HG02870 (cell line): Measurements from ENCODE around the gene EVI5.

Experiments used
- ATAC-seq: cut with Tn5 transposase; IDR thresholded peaks from one replicate; pipeline ENCODE4 v1.9.1; 2021; ENCODE audit warnings: mild to moderate bottlenecking, moderate library complexity; ENCODE audit not compliant: unreplicated experiment

EVI5 gene

DNA sequence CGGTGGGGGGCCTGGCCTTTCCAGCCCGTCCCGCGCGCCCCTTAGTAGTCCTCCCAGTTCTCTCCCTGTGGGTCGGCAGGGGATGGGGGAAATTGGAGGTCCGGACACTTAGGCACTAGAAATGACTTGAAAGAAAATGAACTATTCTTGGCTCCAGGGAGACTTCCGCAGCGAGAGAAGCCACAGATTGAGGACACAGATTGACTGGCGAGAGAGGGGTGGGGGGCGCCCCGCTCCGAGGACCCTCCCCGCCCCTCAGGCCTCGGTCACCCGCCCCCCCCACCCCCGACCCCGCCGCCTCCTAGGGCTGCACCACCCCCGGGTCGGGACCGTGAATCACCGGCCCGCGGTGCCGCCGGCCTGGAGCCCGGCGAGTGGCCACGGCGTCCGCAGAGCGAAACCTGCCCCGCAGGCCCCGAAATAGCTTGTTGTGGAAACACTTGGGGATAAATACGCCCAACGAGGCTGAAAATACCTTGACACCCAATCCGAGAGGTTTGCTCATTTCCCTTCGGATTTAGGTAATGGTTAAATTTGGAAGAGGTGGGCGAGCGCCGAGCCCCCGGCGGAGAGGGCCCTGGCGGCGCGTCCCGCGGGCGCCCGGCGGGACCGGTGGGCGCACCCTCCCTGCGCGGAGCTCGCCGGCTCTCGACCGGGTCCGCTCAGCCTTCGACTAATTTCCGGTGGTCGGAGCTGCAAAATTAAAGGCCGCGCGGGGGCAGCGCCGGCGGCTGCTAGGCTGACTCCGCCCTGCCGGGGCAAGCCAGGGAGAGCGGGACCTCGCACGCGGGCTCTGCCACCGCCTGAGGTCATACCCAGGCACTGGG lies 298.4 kb downstream of the EVI5 start, which contains the start of gene GFI1:
GFI1 (minus strand) TSS at position 675 of the 827 bp plus-strand sequence. CDS start 3,438 bp downstream, outside the sequence.
- peak; percentile 2 for ATAC-seq

DNA sequence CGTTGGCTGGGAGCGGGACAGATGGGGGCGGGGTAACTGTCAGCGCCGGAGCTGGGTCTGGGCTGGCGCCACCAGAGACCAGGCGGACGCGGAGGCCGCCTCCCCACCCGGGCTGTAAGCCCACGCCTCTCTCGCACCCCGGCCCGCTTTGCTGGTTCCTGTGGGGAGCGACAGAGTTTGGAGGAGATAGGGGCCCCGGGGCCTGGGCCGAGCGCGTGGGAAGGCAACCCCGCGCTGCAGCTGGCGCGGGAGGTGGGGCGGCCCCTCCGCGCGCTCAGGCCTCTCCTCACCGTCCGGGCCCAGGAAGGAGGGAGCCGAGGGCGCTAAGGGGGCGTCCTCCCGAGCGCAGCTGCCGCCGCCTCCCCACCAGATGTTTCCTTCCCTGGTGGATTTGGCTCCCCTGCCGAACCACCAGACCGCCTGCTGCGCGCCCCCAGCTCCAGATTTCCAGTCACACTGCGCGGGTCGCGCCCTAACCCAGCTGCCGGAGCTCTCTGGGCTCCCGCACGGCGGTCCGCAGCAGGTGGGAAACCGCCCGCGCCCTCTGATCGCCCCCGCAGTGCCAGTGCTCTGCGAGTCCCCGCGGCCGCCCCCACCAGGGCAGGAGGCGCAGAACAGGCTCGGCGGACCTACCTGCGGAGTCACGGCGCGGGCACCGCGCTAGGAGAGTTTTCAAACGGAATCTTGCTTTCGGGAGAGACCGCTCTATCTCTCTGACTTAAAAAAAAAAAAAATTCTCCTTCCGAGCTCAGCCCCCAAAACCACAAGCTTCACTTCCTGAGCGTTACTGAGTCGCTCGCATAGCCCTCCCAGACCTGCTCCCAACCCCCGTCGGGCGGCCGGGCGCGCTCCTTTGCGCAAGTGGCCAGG lies 299.3 kb downstream of the EVI5 start:
- ATAC-seq: peak; percentile 45

DNA sequence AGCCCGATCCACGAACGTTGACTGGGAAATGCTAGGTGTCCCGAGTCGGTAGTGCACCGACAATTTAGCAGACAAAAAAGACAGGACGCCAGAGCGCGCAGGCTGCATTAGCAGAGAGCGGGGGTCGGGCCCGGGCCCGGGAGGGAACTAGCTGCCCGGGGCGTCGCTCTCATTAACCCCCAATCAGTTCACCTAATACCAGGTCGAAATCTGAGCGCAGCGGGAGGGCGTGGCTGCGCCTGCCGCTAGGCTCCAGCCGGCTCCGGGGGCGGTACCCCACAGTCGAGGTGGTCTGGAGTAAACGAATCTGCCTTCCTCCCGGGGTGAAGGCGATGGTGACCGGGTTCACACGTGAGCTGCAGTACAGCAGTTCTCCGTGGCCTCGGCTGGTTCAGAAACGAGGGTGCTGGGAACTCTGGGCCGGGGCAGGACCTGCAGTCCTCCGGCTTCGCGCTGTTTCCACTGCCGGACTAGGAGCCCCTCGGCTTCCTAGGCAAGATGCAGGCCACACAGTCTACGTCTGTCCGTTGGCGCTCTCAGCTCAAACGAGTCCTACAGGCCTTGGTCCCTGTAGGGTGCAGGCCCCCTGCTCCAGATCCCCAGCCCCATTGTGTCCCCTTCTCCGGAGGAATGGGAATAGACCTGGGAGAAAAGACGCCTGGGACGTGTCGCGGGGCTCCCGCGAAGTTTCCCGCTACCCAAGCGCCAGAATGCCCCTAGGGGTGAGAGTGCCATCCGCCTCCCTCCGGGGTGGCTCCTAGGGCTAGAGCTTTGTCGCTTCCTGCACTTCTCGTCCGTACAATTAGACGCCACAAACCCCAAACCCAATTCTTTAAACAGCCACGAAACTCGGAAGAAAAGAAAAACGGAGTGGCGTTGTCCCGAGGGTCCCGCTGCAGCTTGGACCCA lies 300.2 kb downstream of the EVI5 start:
- ATAC-seq: peak; percentile 23

- ATAC-seq: no peak
Measured at GRCh38 chr1:92483610-92484471, 301.1 kb downstream of the EVI5 start.

GRCh38 chr1:92482665-92483609 lies 302.0 kb downstream of the EVI5 start:
- ATAC-seq: no peak

GRCh38 chr1:92481971-92482664 lies 302.8 kb downstream of the EVI5 start:
- ATAC-seq: no peak

DNA sequence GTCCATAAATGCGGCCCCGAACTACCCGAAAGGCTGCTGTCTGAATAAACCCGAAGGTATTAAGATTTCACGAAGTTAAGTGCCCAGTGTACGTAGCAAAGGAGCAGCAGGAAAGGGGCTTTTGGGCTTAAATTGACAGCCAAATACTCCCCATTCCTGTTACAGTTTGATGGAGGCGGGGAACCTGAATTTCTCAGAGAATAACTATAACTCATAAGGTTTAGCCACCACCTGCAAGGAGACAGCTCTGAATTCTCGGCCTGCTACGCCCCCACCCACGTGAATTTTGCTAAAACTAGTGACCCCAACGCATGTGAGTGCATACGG lies 303.3 kb downstream of the EVI5 start:
- ATAC-seq: no peak

DNA sequence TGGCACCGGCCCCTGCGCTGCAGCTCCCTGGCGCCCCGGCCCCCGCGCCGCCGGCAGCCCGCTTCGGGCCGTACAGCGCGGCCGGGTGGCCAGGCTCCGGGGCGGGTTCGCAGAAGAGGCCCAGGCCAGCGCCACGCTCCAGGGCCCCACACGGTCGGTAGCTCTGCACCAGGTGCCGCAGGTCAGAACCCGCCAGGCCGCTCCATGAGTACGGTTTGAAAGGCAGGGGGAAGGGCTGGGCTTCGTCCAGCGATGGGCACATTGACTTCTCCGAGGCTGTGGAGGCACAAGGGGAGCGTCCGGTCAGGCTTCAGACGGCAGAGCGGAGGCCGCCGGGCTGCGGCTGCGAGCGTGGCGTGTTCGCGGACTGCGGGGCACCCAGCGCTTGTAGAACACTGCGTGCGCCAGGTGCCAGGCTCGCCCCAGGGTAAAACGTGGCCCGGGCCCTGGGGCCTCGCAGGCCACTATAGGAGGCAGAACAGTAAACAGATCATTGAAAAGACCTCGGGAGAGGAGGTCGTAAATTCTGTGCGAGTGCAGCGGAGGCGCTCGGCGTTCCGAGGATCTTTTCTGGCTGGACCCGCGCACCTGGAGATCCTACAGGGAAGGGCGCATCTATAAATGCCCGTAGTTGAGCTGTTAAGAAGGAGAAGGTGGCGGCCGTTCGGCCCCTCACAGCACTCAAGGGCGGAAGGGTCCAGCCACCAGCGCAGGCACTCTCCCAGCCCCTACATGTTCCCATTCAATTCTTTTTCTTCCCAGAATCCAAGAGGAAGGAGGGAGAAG lies 303.9 kb downstream of the EVI5 start:
- no peak for ATAC-seq

- no peak for ATAC-seq
Measured at GRCh38 chr1:92480200-92480812, 304.6 kb downstream of the EVI5 start.

GRCh38 chr1:92479587-92479986 lies 305.3 kb downstream of the EVI5 start:
- ATAC-seq: no peak

GRCh38 chr1:92478393-92478792 lies 306.5 kb downstream of the EVI5 start:
- no peak for ATAC-seq

DNA sequence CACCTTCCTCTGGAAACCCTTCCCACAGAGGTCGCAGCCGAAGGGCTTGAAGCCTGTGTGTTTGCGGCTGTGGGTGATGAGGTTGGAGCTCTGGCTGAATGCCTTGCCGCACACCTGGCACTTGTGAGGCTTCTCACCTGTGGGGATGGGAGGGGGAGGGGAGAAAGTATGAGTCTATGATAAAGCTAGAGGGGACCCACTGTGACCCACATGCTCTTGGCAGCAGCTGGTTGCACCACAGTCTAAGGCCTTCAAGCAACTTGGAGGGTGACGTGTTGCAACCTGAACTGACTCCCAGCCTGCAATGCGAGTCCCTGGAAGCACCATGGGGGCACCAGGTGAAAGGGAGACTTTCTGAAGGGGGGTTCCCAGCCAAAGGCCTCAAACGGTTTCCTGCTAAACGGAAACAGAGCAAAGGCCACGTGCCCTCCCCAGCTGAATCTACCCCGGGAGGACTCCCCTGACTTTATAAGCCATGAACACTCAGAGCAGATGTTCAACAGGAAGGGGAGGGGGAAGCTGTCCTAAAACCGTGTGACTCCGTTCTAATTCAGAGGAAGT lies 308.8 kb downstream of the EVI5 start:
- peak; percentile 40 for ATAC-seq

DNA sequence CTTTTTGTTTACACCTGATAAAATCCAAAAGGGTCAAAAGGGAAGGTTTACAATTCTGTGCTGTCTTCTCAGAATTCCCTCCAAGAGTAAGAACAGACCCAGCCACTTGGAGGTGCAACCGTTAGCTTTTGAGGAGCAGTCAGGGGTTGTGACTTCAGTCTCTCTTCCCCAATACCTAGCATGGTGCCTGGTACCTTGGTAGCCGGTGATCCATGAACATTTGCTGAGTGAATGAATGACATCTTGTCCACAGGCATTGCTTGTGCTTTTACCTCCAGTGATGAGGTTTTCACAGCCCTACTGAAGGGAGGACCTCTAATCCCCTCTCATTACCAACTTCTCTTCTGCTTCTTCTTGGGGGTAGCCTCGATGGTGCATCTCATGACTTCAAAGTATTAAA lies 309.9 kb downstream of the EVI5 start:
- no peak for ATAC-seq

DNA sequence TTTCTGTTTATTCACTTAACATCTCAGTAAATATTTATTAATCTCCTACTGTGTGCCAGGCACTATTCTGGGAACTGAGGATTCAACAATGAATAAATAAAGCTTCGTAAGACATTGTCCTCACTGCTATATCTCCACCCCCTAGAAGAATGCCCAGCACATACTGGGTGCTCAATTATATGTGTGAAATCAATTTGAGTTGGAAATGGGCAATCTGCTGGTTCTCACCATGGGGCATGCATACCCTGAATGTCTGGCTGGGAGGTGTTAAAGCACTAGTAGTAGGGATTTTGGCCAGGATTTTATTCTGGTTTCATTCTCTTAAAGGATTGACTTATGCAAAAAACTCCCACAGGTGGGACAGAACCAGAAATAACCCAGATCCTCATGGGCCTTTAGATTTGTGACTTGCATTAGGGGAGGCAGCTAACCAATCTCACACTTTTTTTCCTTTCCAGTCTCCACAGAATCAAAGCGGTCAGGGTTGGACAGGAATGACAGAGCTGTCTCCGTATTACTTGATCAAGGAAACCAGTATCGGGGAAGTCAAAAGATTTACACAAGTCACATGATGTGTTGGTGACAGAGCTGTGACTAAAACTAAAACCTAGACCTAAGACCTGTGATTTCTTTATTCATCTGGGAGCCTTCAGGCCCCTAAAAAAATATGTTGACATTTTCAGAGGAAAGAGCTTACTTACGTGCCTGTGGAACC lies 311.0 kb downstream of the EVI5 start:
- peak; percentile 86 for ATAC-seq

- ATAC-seq: no peak
Measured at GRCh38 chr1:92470216-92470615, 314.7 kb downstream of the EVI5 start.

DNA sequence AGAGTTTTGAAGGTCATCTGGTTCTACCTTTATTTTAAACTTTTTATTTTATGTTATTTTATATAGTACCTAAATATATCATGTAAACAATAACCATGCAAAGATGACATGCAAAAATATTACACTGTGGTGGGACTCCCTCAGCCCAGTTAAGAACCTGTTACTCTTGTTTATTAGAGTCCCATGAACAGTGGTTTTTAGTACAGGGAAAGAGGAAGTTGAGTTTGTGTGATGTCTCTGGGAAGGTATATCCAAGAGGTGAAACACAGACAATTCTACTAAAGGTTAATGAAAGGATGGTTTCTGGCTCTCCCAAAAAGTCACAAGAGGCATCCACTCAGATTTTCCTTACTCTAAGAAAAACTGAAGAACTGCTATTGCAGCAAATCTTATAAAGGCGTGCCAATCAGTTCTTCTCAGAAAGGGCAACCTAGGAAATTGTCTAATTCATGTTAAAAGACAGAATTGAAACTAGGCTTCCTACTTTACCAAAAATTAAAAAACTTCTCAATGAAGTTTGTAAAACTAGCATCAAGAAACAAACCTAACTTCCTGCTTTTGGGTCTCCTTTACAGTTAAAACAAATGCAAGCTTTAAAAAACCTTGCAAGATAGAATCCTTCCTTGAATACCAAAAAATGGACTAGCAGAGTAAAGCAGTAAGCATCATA lies 318.1 kb downstream of the EVI5 start:
- ATAC-seq: no peak
